ENCODE measurements around the gene LRP2. TPM values are rescaled to one million over a fixed set of nuclear protein-coding genes. Genes with fewer than 3 reads are reported as not detected.

LRP2 gene
- total and polyA plus RNA-seq, 4 donors: 0.09 TPM; not detected in 3

DNA sequence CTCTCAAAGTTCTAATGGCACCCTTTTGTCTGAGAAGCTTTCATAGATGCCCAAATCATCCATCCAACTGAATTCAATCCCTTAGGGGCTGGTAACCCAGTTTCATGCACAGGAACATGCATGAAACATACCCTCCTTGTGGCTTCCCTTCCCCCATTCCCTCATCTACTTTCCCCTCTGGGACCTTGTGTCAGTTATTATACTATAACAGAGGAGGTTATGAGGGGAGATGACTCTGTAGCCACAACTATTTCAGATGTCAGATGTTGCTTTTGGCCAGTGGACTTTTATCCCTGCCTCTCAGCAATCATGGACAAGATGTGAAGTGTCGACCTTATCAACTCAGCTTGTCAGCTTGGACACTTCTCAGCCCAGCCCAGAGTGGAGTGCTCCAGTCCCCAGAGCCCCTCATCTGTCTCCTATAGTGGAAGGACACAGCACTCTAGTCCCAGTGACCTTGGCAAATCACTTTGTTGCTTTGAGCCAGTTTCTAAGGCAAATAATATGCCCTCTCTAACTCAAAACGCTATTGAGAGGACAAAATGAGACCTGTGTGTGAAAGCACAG, 284.6 kb downstream of the LRP2 start:
- 20 to 28% methylated on average over 2 of the region's 2 CpGs for WGBS, 2 donors
- no peaks in the 10 kb centered on the region for H3K4me1 ChIP-seq (ENCODE audit: control insufficient read depth in 1 of 2, insufficient read depth in 2 of 2, low read length in 2 of 2)
- no peaks in the 10 kb centered on the region for H3K36me3 ChIP-seq (ENCODE audit: control insufficient read depth in 1 of 2, insufficient read depth in 2 of 2, low read length in 1 of 2)
- H3K27ac ChIP-seq (ENCODE audit: low read depth in 1 of 2, low read length in 2 of 2): no peak overlapping the region
- no peak overlapping the region for H3K4me3 ChIP-seq (ENCODE audit: low read length in 2 of 2)
- H3K9me3 ChIP-seq (ENCODE audit: control insufficient read depth, low read length): no peaks in the 10 kb centered on the region
- intact Hi-C loops (cut with DNase I): no loop called here
- peaks cover 0 to 1% of the 10 kb centered on the region in 2 donors for H3K27me3 ChIP-seq (ENCODE audit: control insufficient read depth in 1 of 2, insufficient read depth in 2 of 2, low read length in 1 of 2)
- ATAC-seq (ENCODE audit: low FRiP score) (no peak), DNase-seq (no peak)

Other genes starting within 250 kb of the LRP2 start
- 10 to 100 TPM in 1 of 2 donors, 1 to 10 TPM in 1; 7.3 to 10.6 TPM for gene BBS5, start 117.0 kb upstream of the LRP2 start, total RNA-seq
- gene BBS5, start 117.0 kb upstream of the LRP2 start, polyA plus RNA-seq: 10 to 100 TPM in 1 of 2 donors, 1 to 10 TPM in 1; 1.3 to 12.6 TPM
- under 1 TPM; 0.81 to 0.87 TPM for gene KLHL41, start 147.2 kb upstream of the LRP2 start, total RNA-seq
- under 1 TPM; 0.25 to 0.61 TPM for gene KLHL41, start 147.2 kb upstream of the LRP2 start, polyA plus RNA-seq
- 10 to 100 TPM; 12.3 to 24.2 TPM for gene FASTKD1, start 211.3 kb upstream of the LRP2 start, total RNA-seq
- 10 to 100 TPM in 1 of 2 donors, 1 to 10 TPM in 1; 7.0 to 17.6 TPM for gene FASTKD1, start 211.3 kb upstream of the LRP2 start, polyA plus RNA-seq
- 10 to 100 TPM; 52.5 to 55.0 TPM for gene PPIG, start 221.8 kb upstream of the LRP2 start, total RNA-seq
- 10 to 100 TPM; 36.2 to 42.2 TPM for gene PPIG, start 221.8 kb upstream of the LRP2 start, polyA plus RNA-seq